ENCODE measurements around the gene TNFAIP8. TPM values are rescaled to one million over a fixed set of nuclear protein-coding genes. Genes with fewer than 3 reads are reported as not detected.

TNFAIP8 gene
- total RNA-seq, 1 experiment from 2014 or later: 16.4 TPM

- no peaks in the 10 kb centered on the region for H4K20me1 ChIP-seq (ENCODE audit: insufficient read depth)
- no peak for DNase-seq
- intact Hi-C loops (cut with micrococcal nuclease; ENCODE audit: unreplicated experiment): no loop called here
- TF ChIP-seq EZH2 (IDR thresholded peaks at IDR 0.05; ENCODE audit: low read depth) (no peak), CTCF (conservative IDR thresholded peaks at IDR 0.05) (no peak)
- no peaks in the 10 kb centered on the region for H3F3A ChIP-seq (ENCODE audit: insufficient read depth, low read depth)
- CTCF ChIA-PET: no interaction called here
- no peaks in the 10 kb centered on the region for H3K27me3 ChIP-seq (ENCODE audit: insufficient read depth, low read depth)
- H3K36me3 ChIP-seq (ENCODE audit: low read depth): no peaks in the 10 kb centered on the region
- POLR2A ChIA-PET (ENCODE audit: unreplicated experiment): no interaction called here
- H3K79me2 ChIP-seq (ENCODE audit: low read depth): no peaks in the 10 kb centered on the region
- no TSS peak for BruUV-seq (replicated peaks)
- H3K4me3 ChIP-seq: no peak overlapping the region
- no peaks in the 10 kb centered on the region for H3K4me1 ChIP-seq (replicated peaks; ENCODE audit: insufficient read depth)
- no peak overlapping the region for H2AFZ ChIP-seq
- no peaks in the 10 kb centered on the region for H3K9me2 ChIP-seq (ENCODE audit: insufficient read depth)
- no peak overlapping the region for H3K27ac ChIP-seq
- H3K4me2 ChIP-seq: no peak overlapping the region
- no peaks in the 10 kb centered on the region for H3K9me3 ChIP-seq (ENCODE audit: insufficient read depth, low read depth)
Measured at GRCh38 chr5:119385536-119386128, 29.8 kb downstream of the TNFAIP8 start.

GRCh38 chr5:119386596-119387344, 31.0 kb downstream of the TNFAIP8 start:
- no peak overlapping the region for H3K27ac ChIP-seq
- POLR2A ChIA-PET (ENCODE audit: unreplicated experiment): no interaction called here
- no peak overlapping the region for H3K4me3 ChIP-seq
- H3K36me3 ChIP-seq (ENCODE audit: low read depth): no peaks in the 10 kb centered on the region
- H4K20me1 ChIP-seq (ENCODE audit: insufficient read depth): no peaks in the 10 kb centered on the region
- TF ChIP-seq CTCF (conservative IDR thresholded peaks at IDR 0.05): no peak
- TF ChIP-seq EZH2 (IDR thresholded peaks at IDR 0.05; ENCODE audit: low read depth): no peak
- CTCF ChIA-PET: interaction anchor here (0.6 kb wide), 1 partner anchor 155 kb away, joined by 6 read pairs; no protein-coding TSS in a partner anchor
- intact Hi-C loops (cut with micrococcal nuclease; ENCODE audit: unreplicated experiment): no loop called here
- no peaks in the 10 kb centered on the region for H3K9me3 ChIP-seq (ENCODE audit: insufficient read depth, low read depth)
- BruUV-seq (replicated peaks): no TSS peak
- no peak overlapping the region for H2AFZ ChIP-seq
- no peaks in the 10 kb centered on the region for H3K4me1 ChIP-seq (replicated peaks; ENCODE audit: insufficient read depth)
- H3K9me2 ChIP-seq (ENCODE audit: insufficient read depth): no peaks in the 10 kb centered on the region
- H3F3A ChIP-seq (ENCODE audit: insufficient read depth, low read depth): no peaks in the 10 kb centered on the region
- no peak for DNase-seq
- no peaks in the 10 kb centered on the region for H3K79me2 ChIP-seq (ENCODE audit: low read depth)
- H3K4me2 ChIP-seq: no peak overlapping the region
- no peaks in the 10 kb centered on the region for H3K27me3 ChIP-seq (ENCODE audit: insufficient read depth, low read depth)

GRCh38 chr5:119387945-119388618, 32.3 kb downstream of the TNFAIP8 start:
- Histone ChIP-seq H2AFZ (no peak overlapping the region), H3K36me3 (ENCODE audit: low read depth) (0 out of 2 replicates have a peak, but pooled peaks cover 1% of the 10 kb centered on the region), H3K79me2 (ENCODE audit: low read depth) (no peaks in the 10 kb centered on the region), H4K20me1 (ENCODE audit: insufficient read depth) (no peaks in the 10 kb centered on the region), H3K4me1 (replicated peaks; ENCODE audit: insufficient read depth) (no peaks in the 10 kb centered on the region), H3K9me3 (ENCODE audit: insufficient read depth, low read depth) (no peaks in the 10 kb centered on the region), H3F3A (ENCODE audit: insufficient read depth, low read depth) (no peaks in the 10 kb centered on the region), H3K4me2 (no peak overlapping the region), H3K9me2 (ENCODE audit: insufficient read depth) (no peaks in the 10 kb centered on the region), H3K27me3 (ENCODE audit: insufficient read depth, low read depth) (no peaks in the 10 kb centered on the region), H3K27ac (no peak overlapping the region), H3K4me3 (no peak overlapping the region)
- ChIA-PET CTCF (interaction anchor here (0.6 kb wide), 1 partner anchor 271 kb away, joined by 3 read pairs; no protein-coding TSS in a partner anchor), POLR2A (ENCODE audit: unreplicated experiment) (no interaction called here)
- no peak for DNase-seq
- TF ChIP-seq CTCF (conservative IDR thresholded peaks at IDR 0.05) (no peak), EZH2 (IDR thresholded peaks at IDR 0.05; ENCODE audit: low read depth) (no peak)
- intact Hi-C loops (cut with micrococcal nuclease; ENCODE audit: unreplicated experiment): no loop called here
- no TSS peak for BruUV-seq (replicated peaks)
